Embryonic facial prominence (tissue), 1 donor: ENCODE measurements around the gene PARP8.

Source experiments
- DNase-seq: peaks from one replicate; pipeline ENCODE4 v3.0.0-alpha.2; 2016; ENCODE audit errors: extremely low spot score

Gene PARP8

DNA sequence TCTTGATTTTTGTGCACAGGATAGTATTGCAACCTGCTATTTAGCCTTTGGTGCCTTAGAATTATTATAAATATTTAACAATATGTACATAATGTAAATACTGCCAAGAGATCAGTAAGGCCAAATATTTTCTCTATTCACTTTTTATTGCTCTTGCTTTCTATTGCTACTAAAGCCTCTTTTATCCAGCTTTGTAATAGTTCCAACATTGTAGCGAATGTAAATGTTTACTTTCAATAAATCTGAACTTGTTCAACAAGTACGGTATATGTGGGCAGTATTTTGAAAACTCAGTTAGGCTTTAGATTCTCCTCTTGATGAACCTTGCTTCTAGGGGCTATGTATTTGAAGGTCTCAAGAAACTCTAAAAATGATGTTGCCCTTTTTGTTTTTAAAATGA lies 179.8 kb downstream of the PARP8 start:
- no peak for DNase-seq

GRCh38 chr5:50849554-50849953 lies 183.1 kb downstream of the PARP8 start:
- DNase-seq: no peak

- DNase-seq: no peak
These were observed 186.7 kb downstream of the PARP8 start for GRCh38 chr5:50853151-50853550.

DNA sequence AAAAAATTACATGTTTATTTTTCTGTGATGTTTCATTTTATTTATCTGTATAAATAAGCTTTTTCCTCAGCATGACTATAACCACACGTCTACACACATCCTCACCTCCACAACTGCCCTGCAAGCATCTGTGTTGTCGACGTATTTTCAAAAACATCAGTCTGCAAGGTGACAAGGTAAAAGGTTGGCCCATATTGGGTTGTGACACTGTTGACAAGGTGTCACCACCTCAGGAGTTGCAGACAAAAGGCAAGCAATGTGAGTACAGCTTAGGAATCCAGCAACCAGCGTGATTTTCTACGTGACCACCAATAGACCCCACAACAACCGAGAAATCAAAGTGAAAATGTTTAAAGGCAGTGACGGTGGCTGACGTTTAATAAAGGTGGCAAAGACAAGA lies 187.6 kb downstream of the PARP8 start:
- no peak for DNase-seq

DNA sequence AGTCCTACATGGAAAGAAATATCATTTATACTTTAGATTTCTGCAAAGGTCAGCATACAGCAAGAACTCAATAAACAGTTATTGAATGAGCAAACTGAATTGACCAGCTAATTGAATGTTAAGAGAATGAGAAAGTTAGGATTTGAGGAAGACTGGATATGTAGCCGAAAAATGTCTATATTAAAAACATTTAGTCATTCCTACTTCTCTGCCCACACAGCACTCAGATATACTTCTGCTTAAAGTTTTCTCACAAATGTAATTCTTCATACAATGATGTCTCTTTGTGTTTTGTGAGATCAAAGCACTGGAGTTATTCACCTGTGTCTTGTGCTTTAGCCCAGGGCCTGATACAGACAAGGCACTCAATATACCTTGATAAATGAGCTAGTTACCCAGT lies 188.6 kb downstream of the PARP8 start:
- DNase-seq: no peak

DNA sequence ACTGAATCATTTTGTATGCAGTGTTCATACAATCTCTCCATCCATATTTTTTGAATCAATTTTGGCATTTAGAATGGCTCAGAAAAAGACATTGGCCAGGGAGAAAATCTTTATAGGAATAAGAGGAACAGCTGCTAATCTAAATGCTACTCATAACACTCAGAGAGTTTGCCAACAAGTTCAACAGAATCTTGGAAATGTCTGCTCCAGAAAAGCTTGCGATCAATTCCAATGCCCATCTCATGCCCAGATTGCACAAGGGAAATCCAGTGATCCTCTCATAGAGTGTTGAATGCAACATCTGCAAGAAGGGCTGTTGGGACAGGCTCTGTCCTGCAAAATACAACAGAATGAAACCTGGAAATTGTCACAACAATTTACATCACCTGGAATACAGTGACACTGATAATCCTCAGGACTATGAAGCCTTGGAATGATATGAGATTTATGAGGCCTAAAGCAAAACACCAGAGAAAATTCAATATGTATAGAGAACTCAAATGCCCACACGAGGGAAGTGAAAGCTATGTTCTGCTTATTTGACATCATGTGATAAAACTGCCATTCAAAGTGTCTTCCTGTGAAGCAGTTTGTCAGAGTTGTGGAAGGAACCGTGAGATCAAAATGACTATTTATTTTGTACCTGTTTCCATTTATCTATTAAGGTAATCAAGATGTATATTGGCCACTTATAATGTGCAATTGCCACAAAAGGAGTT lies 190.1 kb downstream of the PARP8 start:
- no peak for DNase-seq

- no peak for DNase-seq
These were observed 197.2 kb downstream of the PARP8 start for GRCh38 chr5:50863534-50864170.

- DNase-seq: no peak
These were observed 198.0 kb downstream of the PARP8 start for GRCh38 chr5:50864466-50864865.

GRCh38 chr5:50866415-50866814 lies 200.0 kb downstream of the PARP8 start:
- no peak for DNase-seq

- no peak for DNase-seq
These were observed 200.7 kb downstream of the PARP8 start for GRCh38 chr5:50867140-50867539.

DNA sequence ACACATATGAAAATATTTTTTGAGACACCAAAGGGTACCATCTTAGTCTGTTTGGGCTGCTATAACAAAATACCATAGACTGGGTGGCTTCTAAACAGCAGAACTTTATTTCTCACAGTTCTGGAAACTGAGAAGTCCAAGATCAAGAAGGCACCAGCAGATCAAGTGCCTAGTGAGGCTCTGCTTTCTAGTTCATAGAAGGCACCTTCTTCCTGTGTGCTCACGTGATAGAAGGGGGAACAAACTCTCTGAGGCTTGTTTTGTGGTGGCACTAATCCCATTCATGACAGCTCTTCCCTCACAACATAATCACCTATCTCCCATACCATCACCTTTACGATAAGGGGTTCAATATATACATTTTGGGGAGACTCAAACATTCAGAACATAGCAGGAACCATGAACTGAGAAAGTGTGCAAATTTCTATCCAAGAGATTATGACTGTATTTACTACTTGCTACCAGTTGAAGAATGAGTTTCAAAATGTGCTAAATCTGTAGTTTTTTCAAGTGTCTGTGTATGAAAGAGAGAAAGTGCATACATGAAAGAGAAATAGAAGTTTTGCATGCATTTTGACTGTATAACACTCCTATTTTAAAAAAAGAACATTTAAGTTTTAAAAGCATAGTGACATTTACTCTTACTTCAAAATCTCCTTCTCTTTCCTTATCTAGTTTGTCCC lies 207.3 kb downstream of the PARP8 start:
- no peak for DNase-seq

DNA sequence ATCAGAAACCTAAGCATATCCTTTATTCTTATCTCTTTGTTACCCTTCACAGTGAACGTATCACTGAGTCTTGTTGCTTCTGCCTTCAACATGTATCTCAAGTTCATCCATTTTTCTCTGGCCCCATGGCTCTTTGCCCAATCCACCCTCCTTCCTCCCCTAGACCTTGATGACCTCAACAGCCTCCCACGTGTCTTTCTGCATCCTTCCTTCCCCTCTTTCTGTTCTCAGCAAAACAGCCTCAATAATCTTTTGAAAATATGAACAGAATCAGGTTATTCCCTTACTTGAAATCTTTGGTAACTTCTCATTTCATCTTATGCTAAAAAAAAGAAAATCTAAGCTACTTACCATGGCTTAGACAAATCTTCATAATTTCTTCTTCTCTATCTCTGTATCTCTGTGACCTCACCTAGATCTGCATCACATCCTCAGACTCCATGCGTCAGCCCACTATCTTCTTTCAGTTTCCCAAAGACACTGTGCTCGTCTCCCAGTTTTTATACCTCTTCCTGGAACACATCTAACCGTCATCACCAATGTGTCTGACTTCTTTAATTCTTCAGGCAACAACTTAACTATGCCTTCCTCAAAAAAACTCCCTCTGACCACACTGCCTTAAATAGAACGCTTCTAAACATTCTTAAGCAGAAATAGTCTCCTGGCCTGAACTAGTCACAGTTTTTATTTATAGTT lies 208.0 kb downstream of the PARP8 start:
- DNase-seq: no peak

- DNase-seq: no peak
These were observed 208.5 kb downstream of the PARP8 start for GRCh38 chr5:50875002-50875344.

- DNase-seq: no peak
These were observed 212.0 kb downstream of the PARP8 start for GRCh38 chr5:50878470-50878869.

GRCh38 chr5:50881407-50881806 lies 215.0 kb downstream of the PARP8 start:
- DNase-seq: no peak

GRCh38 chr5:50886657-50887345 lies 220.4 kb downstream of the PARP8 start:
- DNase-seq: no peak

DNA sequence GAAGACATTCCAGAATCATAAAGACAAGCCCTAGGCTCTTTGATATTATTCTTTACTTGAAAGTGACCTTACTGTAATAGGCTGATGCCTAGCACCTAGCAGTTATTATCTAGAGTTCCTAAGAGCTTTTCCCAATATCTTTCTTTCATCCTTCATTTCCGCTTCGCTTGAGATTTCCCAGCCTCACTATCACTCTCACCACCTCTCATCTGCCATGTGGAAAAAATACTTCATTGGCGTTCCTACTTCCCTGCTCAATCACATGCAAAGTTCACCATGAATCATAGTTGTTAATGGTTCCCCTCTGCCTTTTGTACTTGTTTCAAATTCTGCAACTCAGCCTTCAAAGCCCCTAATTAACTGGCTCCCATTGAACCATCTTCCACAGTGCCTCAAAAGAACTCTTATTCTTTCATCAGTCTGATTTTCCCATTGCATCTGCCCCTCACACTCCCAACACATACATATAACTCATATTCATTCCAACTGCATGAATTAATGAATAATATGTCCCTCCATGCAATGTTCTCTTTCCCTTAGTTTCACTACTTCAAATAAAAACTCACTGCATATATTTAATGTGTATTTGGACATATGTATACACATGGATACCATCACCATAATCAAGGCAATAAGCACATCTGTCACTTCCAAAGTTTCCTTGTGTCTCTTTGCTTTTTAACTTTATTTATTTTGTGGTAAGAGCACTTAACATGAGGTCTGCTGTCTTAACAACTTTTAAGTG lies 221.6 kb downstream of the PARP8 start:
- no peak for DNase-seq

DNA sequence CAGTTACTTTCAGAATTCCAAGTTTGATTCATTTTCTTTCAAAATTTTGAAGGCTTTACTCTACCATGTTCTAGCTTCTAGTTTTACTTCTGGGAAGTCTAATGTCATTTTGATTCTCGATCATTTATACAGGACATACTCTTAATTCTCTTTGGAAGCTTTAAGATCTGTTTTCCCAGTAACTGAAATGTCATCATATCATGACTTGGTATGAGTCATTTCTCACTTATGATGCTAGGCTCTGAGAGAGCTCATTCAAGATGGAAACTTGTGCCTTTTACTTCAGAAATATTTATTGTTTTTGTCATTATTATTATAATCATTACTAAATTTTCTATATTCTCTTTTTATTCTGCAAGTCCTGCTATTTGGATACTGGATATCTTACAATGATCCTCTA lies 222.3 kb downstream of the PARP8 start:
- no peak for DNase-seq

GRCh38 chr5:50889790-50890189 lies 223.4 kb downstream of the PARP8 start:
- no peak for DNase-seq
